Osteocyte (in vitro differentiated cells): Measurements from ENCODE around the gene SFXN1. TPM values are rescaled to one million over a fixed set of nuclear protein-coding genes. Genes with fewer than 3 reads are reported as not detected.
"Not testable (repeated sequence)": the region's sequence is repeated elsewhere in the genome, so short reads cannot be mapped to it uniquely, and the experiment has no call there.

Experiments
- DNase-seq: peaks from one replicate; pipeline ENCODE4 v3.0.0; 2021; ENCODE audit warnings: mixed read lengths; ENCODE audit not compliant: unreplicated experiment; ENCODE audit errors: extremely low spot score
- H3K27ac Mint-ChIP-seq: one replicate; pipeline ENCODE4 v1.8.0; 2021; ENCODE audit warnings: mild to moderate bottlenecking, mixed read lengths; ENCODE audit not compliant: unreplicated experiment
- H3K27me3 Mint-ChIP-seq: one replicate; pipeline ENCODE4 v1.8.0; 2021; ENCODE audit warnings: mixed read lengths; ENCODE audit not compliant: unreplicated experiment
- H3K36me3 Mint-ChIP-seq: one replicate; pipeline ENCODE4 v1.8.0; 2021; ENCODE audit warnings: mixed read lengths; ENCODE audit not compliant: unreplicated experiment
- H3K4me1 Mint-ChIP-seq: one replicate; pipeline ENCODE4 v1.8.0; 2021; ENCODE audit warnings: mixed read lengths; ENCODE audit not compliant: unreplicated experiment
- H3K4me3 Mint-ChIP-seq: one replicate; pipeline ENCODE4 v1.8.0; 2021; ENCODE audit warnings: mild to moderate bottlenecking, moderate library complexity, mixed read lengths; ENCODE audit not compliant: unreplicated experiment
- H3K9me3 Mint-ChIP-seq: one replicate; pipeline ENCODE4 v1.8.0; 2021; ENCODE audit warnings: mixed read lengths; ENCODE audit not compliant: unreplicated experiment
- CTCF ChIP-seq: fragments of 200-600 bp; sonication (generic); IDR thresholded peaks from 2 replicates; pipeline ENCODE4 v1.5.0; 2021; ENCODE audit warnings: antibody characterized with exemption, mild to moderate bottlenecking, moderate library complexity
- total RNA-seq: library from RNA; stranded (reverse); gene quantifications from 2 replicates; pipeline ENCODE4 v1.2.1, GENCODE V29; 2021

The SFXN1 gene
- total RNA-seq, 1 donor from 2014 or later, result 44.6 TPM

GRCh38 chr5:175493260-175493659 is 14.9 kb downstream of the SFXN1 start:
- DNase-seq, result no peak
- Mint-ChIP-seq H3K36me3 (peaks cover 36% of the 10 kb centered on the region), H3K9me3 (no peaks in the 10 kb centered on the region), H3K27me3 (no peaks in the 10 kb centered on the region), H3K4me3 (no peak overlapping the region), H3K4me1 (no peaks in the 10 kb centered on the region), H3K27ac (no peak overlapping the region)
- TF ChIP-seq CTCF, result no peak

GRCh38 chr5:175493726-175494125 is 15.4 kb downstream of the SFXN1 start:
- Mint-ChIP-seq H3K36me3 (peaks cover 35% of the 10 kb centered on the region), H3K4me3 (no peak overlapping the region), H3K27ac (no peak overlapping the region), H3K9me3 (no peaks in the 10 kb centered on the region), H3K27me3 (no peaks in the 10 kb centered on the region), H3K4me1 (no peaks in the 10 kb centered on the region)
- no peak for TF ChIP-seq CTCF
- DNase-seq, result no peak

- TF ChIP-seq CTCF, result no peak
- Mint-ChIP-seq H3K9me3 (no peaks in the 10 kb centered on the region), H3K4me1 (no peaks in the 10 kb centered on the region), H3K27me3 (no peaks in the 10 kb centered on the region), H3K27ac (no peak overlapping the region), H3K4me3 (no peak overlapping the region), H3K36me3 (peaks cover 37% of the 10 kb centered on the region)
- no peak for DNase-seq
Observed at GRCh38 chr5:175494264-175495183, 16.2 kb downstream of the SFXN1 start.

- no peak overlapping the region for H3K4me3 Mint-ChIP-seq
Observed at GRCh38 chr5:175501759-175502158, 23.4 kb downstream of the SFXN1 start.

GRCh38 chr5:175507671-175508070 is 29.3 kb downstream of the SFXN1 start:
- DNase-seq, H3K27ac Mint-ChIP-seq, H3K4me3 Mint-ChIP-seq, H3K4me1 Mint-ChIP-seq, H3K9me3 Mint-ChIP-seq, H3K27me3 Mint-ChIP-seq: not testable (repeated sequence)
- peaks cover 34% of the 10 kb centered on the region for H3K36me3 Mint-ChIP-seq

More at GRCh38 chr5:175501759-175502158, 23.4 kb downstream of the SFXN1 start:
- no peak for TF ChIP-seq CTCF
- Mint-ChIP-seq H3K4me1 (no peaks in the 10 kb centered on the region), H3K9me3 (no peaks in the 10 kb centered on the region), H3K27me3 (no peaks in the 10 kb centered on the region), H3K36me3 (peaks cover 33% of the 10 kb centered on the region), H3K27ac (no peak overlapping the region)
- DNase-seq, result no peak
